Activated CD4-positive, alpha-beta T cell treated with anti-CD3 and anti-CD28 coated beads for 24 hours (primary cell): ENCODE results near the gene PCP4L1.
"Not testable (repeated sequence)": the region's sequence is repeated elsewhere in the genome, so short reads cannot be mapped to it uniquely, and the experiment has no call there.

Experiments
- DNase-seq, 2 donors: peaks; one replicate each; pipeline ENCODE4 v3.0.0-alpha.2; 2020; ENCODE audit warnings: low read depth in 2 of 2

Gene PCP4L1

GRCh38 chr1:161314201-161314981 is 55.8 kb downstream of the PCP4L1 start, which contains the start of gene SDHC:
SDHC (plus strand) TSS chr1:161314381; CDS start chr1:161314406, 25 bp downstream.
- peak; percentile 76 for DNase-seq

GRCh38 chr1:161315841-161316674 is 57.5 kb downstream of the PCP4L1 start:
- not testable (repeated sequence) for DNase-seq

GRCh38 chr1:161324020-161324419 is 65.5 kb downstream of the PCP4L1 start:
- no peak for DNase-seq

- no peak for DNase-seq
These were observed 71.8 kb downstream of the PCP4L1 start for GRCh38 chr1:161330346-161330745.

- no peak for DNase-seq
These were observed 74.6 kb downstream of the PCP4L1 start for GRCh38 chr1:161333166-161333565.
